HG03571 (cell line): ENCODE data around the gene KNSTRN.

Experiments
- ATAC-seq: cut with Tn5 transposase; IDR thresholded peaks from one replicate; pipeline ENCODE4 v1.9.1; 2021; ENCODE audit not compliant: unreplicated experiment

KNSTRN gene

GRCh38 chr15:40397688-40398412 lies 15.3 kb downstream of the KNSTRN start:
- no peak for ATAC-seq

- ATAC-seq = no peak
These were observed 15.9 kb downstream of the KNSTRN start for GRCh38 chr15:40398413-40398873.

GRCh38 chr15:40399370-40399769 lies 16.8 kb downstream of the KNSTRN start:
- ATAC-seq = no peak

- ATAC-seq = peak; percentile 79
These were observed 23.2 kb downstream of the KNSTRN start, which contains the start of gene IVD for GRCh38 chr15:40405501-40406381. TSS of gene IVD (plus strand) at chr15:40405795. CDS start at chr15:40405828, 33 bp downstream.

GRCh38 chr15:40407330-40407990 lies 24.9 kb downstream of the KNSTRN start:
- peak; percentile 54 for ATAC-seq

GRCh38 chr15:40409366-40409765 lies 26.8 kb downstream of the KNSTRN start:
- no peak for ATAC-seq

GRCh38 chr15:40410476-40410875 lies 28.0 kb downstream of the KNSTRN start:
- ATAC-seq = no peak

- ATAC-seq = no peak
These were observed 29.7 kb downstream of the KNSTRN start for GRCh38 chr15:40412095-40412759.

GRCh38 chr15:40413036-40413435 lies 30.5 kb downstream of the KNSTRN start:
- ATAC-seq = no peak

- ATAC-seq = no peak
These were observed 32.3 kb downstream of the KNSTRN start for GRCh38 chr15:40414816-40415215.

GRCh38 chr15:40415226-40415625 lies 32.7 kb downstream of the KNSTRN start:
- no peak for ATAC-seq

GRCh38 chr15:40416056-40416455 lies 33.5 kb downstream of the KNSTRN start:
- no peak for ATAC-seq

- no peak for ATAC-seq
These were observed 35.6 kb downstream of the KNSTRN start for GRCh38 chr15:40418126-40418525.

- ATAC-seq = no peak
These were observed 37.7 kb downstream of the KNSTRN start for GRCh38 chr15:40420071-40420713.

GRCh38 chr15:40420793-40421192 lies 38.3 kb downstream of the KNSTRN start:
- ATAC-seq = no peak

GRCh38 chr15:40421246-40422157 lies 39.0 kb downstream of the KNSTRN start:
- peak; percentile 65 for ATAC-seq

GRCh38 chr15:40424483-40425115 lies 42.1 kb downstream of the KNSTRN start:
- no peak for ATAC-seq

- ATAC-seq = no peak
These were observed 43.2 kb downstream of the KNSTRN start for GRCh38 chr15:40425681-40426080.

- ATAC-seq = no peak
These were observed 44.7 kb downstream of the KNSTRN start for GRCh38 chr15:40427188-40427587.
